GM18520 (cell line): Measurements from ENCODE around the gene GPC6.

ENCODE experiments used
- ATAC-seq: cut with Tn5 transposase; IDR thresholded peaks from one replicate; pipeline ENCODE4 v1.9.1; 2021; ENCODE audit not compliant: unreplicated experiment

GPC6 gene

DNA sequence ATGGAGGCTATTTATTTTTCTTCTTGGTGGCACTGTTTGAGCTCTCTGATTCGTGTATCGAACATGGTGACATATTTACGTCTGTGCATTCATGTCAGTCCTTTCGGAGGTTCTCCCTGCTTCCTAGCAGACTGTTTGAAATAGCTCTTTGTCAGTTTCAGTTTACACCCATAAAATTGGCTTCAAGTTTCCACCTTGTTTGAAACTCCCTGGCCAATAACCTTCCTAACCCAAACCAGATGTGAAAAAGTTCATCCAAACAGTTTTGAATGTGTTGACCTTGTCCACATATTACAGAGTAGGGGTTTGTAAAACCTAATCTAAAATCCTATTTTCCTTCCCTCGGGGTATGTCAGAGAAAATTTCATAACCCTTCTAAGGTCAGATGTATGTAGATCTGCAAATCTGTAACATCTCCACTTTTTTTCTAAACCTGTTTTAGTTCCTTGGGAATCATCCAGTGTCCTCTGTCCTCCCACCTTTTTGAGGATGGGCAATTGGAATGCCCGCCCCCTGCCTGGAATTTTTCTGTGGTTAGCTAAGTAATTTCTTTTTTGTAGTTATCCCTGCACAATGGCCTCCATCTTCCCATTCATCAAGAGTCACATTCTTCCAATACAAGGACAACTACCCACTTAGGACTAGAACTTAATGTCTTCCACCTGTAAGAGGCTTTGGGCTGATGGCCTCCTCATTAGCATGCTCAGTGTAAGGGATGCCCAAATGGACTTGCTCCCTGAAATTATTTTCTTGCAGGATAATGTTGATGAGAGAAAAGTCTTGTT, 499.8 kb downstream of the GPC6 start:
- no peak for ATAC-seq

DNA sequence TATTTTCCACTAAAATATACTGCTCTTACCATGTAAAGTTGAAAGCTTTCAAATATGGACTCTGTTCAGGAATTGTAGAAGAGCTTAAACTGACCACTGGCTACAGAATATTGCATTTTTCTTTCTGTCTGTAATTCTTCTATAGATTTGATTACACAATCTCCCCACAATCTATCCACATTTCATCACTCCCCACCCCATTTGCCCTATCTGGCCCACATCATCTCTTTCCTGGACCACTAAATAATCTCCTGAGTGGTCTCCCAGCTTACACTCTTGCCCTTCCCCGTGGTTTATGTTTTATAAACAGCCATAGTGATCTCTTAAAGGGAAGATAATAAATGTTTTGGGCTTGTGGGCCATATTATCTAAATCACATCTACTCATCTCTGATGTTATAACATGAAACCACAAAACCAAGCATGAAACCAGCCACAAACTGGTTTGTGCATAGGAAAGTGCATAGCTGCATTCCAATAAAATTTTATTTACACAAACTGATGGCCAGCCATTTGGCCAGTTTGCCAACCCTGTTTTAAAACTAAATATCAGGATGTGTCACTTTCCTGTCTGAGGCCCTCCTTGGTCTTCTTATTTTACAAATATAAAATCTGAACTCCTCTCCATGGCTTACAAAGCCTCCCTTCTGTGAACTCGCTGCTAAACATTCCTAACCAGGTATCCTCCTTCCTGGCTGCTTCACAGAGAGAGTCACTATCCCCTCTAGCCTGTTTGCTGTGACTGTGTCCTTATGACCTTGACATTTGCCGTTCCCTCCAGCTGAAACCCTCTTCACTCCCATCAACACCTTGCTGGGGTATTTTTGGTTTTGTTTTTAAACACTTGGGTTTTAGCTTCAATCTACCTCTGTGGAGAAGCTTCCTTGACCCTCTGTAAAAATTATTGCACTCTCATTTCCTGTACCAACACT, 500.9 kb downstream of the GPC6 start:
- ATAC-seq, result no peak

GRCh38 chr13:93729383-93729782, 502.8 kb downstream of the GPC6 start:
- no peak for ATAC-seq

DNA sequence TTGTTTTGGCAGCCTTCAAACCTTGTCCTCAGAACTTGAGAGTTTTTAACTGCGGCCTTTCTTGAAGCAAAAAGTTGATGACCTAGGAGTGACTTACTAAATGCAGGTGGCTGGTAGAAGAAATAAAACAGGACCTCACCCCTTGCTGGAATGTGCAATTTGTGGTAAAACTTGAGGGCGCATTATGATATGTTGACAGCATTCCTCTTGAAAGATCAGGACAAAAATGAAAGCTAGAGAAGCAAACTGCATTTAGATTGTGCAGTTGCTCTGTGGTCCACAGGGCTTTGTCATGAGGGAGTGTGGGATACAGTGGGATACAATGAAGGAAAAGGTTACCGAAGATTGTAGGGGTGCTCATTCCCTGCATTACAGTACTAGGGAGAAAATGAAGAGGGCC, 504.2 kb downstream of the GPC6 start:
- no peak for ATAC-seq

DNA sequence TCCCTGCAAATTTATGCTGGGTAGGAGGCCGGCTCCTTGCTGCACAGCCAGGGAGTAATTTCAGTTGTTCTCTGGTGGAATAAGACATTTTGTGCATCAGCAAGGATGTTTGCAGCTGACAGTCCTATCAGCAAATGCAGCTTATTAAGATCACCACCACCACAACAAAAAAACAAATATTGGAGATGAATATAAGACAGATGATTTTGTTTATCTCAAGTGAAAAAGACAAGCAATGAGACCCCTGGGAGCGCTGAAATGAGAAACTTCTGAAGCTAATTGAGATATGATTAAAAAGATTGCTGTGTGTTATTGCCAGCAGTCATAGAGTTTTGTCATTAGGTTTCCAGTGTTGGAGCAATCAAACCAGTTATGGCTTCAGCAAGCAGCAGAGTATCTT, 505.6 kb downstream of the GPC6 start:
- no peak for ATAC-seq

DNA sequence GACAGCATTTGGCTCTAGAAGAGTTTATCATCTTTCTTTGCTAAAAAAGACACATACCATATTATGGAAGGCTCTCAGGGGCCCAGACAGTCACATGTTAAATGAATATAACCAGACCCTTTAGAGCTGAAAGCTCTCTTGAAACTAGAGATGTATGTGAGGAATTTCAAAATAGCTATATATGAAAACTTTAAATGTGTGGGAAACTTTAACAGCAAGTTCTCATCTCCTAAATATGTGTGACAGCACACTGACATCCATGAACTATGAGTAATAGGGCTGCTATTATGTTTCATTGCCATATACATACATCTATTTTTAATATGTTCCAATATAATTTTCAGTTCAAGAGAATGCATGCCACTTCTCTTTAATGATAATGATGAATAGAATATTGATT, 509.5 kb downstream of the GPC6 start:
- ATAC-seq, result no peak

DNA sequence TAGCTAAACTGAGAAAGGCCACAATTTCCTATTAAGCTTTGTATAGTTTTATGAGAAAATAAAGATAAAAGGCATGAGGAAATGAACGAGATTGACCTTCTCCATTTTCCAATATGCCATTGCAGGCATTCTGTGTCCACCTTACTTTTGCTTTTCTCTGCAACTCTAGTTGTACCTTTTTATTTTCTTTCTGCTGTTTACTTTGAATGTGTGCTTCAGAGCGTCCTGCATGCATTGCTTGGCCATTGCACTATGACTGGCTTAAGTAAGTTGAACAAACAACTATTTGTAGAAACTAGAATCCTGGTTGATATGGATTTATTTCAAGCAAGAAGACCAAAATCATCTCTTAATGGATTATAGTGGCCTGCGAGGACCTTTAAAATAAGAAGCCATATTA, 510.3 kb downstream of the GPC6 start:
- no peak for ATAC-seq

DNA sequence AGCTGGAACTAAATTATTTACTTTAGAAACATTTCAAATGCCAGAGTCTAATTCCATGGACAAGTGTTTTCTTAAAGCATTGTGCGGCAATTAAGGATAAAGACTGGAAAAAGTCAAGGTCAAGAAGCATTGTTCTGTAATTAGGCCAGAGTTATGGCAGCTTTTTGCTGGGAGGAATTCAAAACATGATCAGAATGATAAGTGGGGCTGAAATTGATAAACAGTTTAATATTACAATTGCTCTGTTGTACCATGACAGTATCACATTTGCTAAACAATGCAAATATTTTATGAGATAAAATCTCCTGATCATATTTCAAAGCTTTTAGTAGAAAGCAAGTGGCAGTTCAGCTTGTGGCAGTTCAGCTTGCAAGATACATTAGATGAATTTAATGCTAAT, 513.7 kb downstream of the GPC6 start:
- no peak for ATAC-seq

DNA sequence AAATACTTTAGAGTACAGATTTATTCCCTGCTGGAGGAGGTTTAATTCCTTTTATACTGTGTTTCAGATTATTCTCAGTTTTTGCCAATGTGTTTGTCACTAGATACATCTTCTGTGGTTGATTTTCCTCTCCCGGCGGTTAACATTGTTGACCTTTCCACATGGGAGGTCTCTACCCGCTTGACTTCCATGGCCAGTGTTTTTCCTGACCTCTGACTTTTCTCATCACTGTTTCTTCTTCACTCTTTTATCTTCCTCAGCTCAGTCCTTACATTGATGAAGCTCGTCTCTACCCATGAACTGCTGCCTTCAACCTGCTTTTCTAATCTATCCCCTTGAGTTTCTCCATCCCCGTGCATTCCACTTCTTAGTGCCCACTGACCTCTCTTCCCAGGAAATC, 517.4 kb downstream of the GPC6 start:
- ATAC-seq, result no peak

GRCh38 chr13:93744886-93745285, 518.3 kb downstream of the GPC6 start:
- ATAC-seq, result no peak

- no peak for ATAC-seq
These were observed 519.3 kb downstream of the GPC6 start for GRCh38 chr13:93745884-93746283.

DNA sequence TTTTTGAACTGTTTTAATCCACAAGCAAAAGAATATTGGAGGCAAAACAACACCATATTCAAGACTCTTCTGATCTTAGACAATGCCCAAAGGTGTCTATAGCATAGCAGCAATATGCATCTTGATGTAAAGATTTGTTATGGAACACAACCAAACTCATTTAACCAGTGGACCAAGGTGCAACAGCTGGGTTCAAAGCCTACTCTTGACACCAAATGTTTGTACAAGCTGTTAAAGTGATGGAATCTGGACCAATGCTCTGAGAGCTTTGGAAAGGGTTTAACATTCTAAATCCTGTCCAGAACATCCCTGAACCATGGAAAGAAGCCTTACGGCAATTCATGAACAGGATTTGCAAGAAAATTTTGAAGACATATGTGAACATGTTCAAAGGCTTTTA, 520.0 kb downstream of the GPC6 start:
- no peak for ATAC-seq

DNA sequence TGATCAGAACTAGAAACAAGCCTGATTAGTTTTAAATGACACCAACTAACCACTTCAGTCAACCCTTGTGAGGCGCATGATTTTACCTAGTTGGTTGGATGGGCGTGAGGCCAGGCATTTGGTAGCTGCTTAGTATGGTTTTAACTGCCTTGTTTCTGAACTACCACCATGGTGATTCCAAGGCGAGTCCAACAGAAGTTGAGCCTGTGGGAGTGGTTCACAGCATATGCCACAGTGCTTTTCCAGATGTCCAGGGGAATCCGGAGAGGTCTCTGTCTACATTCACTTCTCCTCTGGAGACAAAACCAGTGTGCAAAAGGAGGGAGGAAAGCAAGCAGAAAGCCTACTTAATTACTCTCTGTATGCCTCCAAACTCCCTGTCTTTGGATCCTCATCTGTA, 524.1 kb downstream of the GPC6 start:
- ATAC-seq, result no peak

DNA sequence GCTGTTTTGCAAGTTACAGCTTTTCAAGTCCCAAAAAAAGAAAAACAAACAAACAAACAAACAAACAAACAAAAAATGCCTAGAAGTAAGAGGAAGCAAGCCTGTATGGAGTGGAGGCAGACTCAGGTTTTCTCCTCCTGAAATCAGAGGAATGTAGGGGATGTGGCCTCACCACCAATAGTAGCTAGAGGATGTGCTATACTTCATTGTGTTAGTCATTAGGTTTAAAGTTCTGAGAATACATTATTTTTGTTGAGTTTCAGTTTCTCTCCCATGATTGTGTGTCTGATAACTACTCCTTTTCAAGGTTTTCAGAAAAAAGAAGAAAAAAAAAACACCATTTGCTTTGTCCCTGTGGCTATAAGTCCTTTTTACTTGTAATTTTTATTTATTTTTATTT, 524.5 kb downstream of the GPC6 start:
- ATAC-seq, result no peak

DNA sequence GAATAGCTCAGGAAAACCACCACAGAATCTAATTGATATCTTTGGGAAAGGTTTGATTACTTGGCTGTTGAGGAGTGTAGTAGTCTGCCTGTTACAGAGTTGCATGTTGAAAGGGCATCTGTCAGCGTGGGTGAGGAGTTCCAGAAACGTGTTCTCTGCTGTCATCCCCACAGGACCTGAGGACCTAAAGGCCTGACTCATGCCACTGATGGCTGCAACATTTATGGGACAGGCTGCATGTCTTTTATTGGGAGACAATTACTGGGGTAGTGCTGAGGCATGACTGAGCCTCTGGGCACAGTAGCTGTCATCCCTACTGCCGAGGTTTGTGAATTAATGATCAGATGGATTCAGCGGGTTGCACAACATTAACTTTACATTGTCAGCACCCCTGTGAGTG, 525.9 kb downstream of the GPC6 start:
- no peak for ATAC-seq

- ATAC-seq, result no peak
These were observed 527.0 kb downstream of the GPC6 start for GRCh38 chr13:93753639-93754038.

- no peak for ATAC-seq
These were observed 528.7 kb downstream of the GPC6 start for GRCh38 chr13:93755341-93755740.

DNA sequence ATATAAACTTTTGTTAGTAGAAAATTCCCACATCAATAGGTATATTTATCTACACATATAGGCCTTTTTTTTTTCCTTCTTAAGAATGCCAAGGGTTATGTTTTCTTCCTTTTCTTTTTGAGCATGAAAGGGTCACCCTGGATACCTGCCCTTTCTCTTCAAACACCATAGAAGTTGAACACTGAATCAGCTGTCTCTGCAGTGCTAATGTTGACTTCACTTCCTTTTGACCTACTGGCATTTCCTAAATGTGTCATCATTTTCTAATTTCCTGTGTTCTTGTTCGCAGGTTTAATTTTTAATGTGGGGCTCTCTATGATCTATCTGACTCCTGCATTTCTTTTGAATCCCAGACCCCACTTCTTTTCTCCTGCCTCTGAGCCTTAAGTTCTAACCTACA, 532.0 kb downstream of the GPC6 start:
- ATAC-seq, result no peak

DNA sequence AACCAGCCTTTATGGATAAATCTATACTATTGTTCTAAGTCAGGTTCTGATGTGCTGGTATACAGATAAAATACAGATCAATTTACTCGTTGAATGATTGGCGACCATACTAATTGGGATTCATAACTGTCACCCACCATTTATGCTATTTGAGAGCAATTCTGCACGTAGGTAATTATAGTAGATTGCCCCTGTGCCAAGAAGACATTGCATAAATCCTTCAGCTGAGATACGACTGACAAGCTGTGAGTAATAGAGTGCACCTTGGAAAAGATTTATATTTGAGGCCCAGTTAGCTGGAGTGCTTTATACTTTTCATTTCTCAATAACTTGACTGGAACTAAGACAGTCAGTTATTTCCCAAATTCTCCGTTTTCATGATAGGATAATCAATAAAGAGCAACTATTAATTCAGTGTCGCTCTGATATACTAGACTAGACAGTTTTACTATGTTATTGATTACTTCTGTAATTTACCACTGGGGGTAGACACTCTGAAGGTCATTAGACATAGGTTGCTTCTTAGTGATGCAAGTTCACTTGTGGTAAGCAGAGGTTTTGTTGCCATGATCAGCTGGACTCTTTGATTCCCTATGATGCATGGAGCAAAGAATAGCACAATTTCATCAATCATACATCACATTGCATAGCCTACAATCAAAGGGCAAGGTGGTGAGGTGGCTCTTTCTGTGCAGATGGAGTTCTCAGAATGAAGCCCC, 536.3 kb downstream of the GPC6 start:
- ATAC-seq, result no peak

- no peak for ATAC-seq
These were observed 538.5 kb downstream of the GPC6 start for GRCh38 chr13:93765062-93765461.

DNA sequence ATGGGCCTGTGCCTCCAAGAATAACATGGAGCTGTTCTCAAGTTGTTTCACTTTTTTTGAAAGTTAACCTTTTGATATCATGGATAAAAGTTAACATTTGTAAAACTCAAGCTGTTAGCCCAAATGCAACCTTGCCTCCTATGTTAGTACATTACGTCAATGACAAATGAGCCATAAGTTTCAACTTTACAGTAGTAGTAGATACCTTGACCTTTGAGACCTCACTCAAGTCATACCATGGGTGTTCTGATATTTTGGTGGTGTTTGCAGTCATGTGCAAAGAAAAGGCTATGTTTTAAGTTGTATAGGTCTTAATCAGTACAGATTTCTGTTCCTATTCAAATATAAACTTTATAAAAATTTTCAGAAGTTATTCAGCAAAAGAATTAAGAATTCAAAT, 539.2 kb downstream of the GPC6 start:
- no peak for ATAC-seq

DNA sequence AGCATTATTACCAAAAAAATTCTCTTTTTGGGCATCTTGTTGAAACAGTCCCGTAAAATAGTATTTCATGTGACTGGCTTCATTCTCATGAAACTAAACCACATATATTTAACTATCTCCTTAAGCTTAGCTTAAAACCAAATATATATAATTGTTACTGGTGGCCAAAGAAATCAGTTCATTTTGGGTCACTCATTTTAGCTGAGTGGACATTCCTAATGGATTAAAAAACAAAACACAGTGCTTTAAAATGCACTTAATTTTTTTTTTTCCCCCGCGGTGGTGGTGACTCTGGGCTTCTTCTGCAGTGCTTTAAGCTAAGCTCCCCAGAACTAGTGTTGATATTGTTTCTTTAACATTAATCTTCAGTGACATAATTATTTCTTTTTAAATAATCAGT, 540.1 kb downstream of the GPC6 start:
- ATAC-seq, result no peak
